BLaER1 (cell line): ENCODE data around the gene THOC6.
"Not testable (repeated sequence)": the region's sequence is repeated elsewhere in the genome, so short reads cannot be mapped to it uniquely, and the experiment has no call there.

Experiments used
- H3K27ac ChIP-seq: shearing (Covaris generic); formaldehyde crosslinking; 2 replicates; pipeline ENCODE4 v1.8.1; 2022
- H3K27me3 ChIP-seq: shearing (Covaris generic); formaldehyde crosslinking; 2 replicates; pipeline ENCODE4 v1.8.1; 2022
- H3K36me3 ChIP-seq: shearing (Covaris generic); formaldehyde crosslinking; 2 replicates; pipeline ENCODE4 v1.8.1; 2022
- H3K4me1 ChIP-seq: shearing (Covaris generic); formaldehyde crosslinking; 2 replicates; pipeline ENCODE4 v1.8.1; 2022
- H3K4me2 ChIP-seq: shearing (Covaris generic); formaldehyde crosslinking; 2 replicates; pipeline ENCODE4 v1.8.1; 2022
- H3K4me3 ChIP-seq: shearing (Covaris generic); formaldehyde crosslinking; 2 replicates; pipeline ENCODE4 v1.8.1; 2022
- H3K9ac ChIP-seq: shearing (Covaris generic); formaldehyde crosslinking; 2 replicates; pipeline ENCODE4 v1.8.1; 2022
- H3K9me3 ChIP-seq: shearing (Covaris generic); formaldehyde crosslinking; 2 replicates; pipeline ENCODE4 v1.8.1; 2022
- H4K20me1 ChIP-seq: shearing (Covaris generic); formaldehyde crosslinking; 2 replicates; pipeline ENCODE4 v1.8.1; 2022
- Cebpa-rat ChIP-seq: shearing (Covaris generic); IDR thresholded peaks from 2 replicates; pipeline ENCODE4 v1.8.1; 2022

The THOC6 gene

DNA sequence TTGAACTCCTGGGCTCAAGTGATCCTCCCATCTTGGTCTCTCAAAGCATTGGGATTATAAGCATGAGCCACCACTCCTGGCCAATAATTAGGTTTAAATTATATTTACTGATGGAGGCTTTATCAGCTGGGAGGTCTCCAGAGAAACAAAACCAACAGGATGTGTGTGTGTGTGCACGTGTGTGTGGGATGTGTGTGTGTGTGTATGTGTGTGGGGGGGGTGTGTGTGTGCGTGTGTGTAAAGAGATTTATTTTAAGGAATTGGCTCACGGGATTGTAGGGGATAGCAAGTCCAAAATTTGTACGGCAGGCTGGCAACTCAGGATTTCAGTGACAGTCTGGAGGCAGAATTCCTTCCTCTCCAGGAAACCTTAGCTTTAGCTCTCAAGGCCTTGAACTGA lies 27.2 kb downstream of the THOC6 start:
- Histone ChIP-seq H3K27me3 (peaks cover 44% of the 10 kb centered on the region), H3K4me1 (peaks cover 65% of the 10 kb centered on the region), H4K20me1 (peaks cover 47% of the 10 kb centered on the region), H3K4me2 (peak overlapping the region; percentile 75), H3K9ac (no peak overlapping the region), H3K4me3 (no peak overlapping the region), H3K36me3 (peaks cover 6% of the 10 kb centered on the region; the same call in 1 of the 2 replicates), H3K9me3 (no peaks in the 10 kb centered on the region), H3K27ac (no peak overlapping the region)
- TF ChIP-seq Cebpa-rat, result no peak

DNA sequence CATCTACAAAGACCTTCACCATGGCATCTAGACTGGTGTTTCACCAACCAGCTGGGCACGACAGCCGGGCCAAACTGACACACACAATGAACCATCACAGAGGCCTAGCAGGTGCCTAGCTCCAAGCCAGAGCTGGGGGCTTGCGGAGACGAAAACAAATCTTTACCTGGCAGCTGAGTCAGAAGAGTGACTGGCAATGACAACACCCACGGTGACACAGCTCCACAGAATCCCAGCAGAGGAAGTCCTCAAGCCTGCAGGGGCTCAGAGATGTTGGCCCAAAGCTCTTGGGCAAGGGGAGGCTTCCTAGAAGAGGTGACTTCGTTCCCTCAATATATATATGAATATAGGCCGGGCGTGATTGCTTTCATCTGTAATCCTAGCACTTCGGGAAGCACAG lies 27.7 kb downstream of the THOC6 start:
- H4K20me1 ChIP-seq, result peaks cover 42% of the 10 kb centered on the region
- H3K4me3 ChIP-seq, result no peak overlapping the region
- H3K36me3 ChIP-seq, result peaks cover 6% of the 10 kb centered on the region; the same call in 1 of the 2 replicates
- peaks cover 65% of the 10 kb centered on the region for H3K4me1 ChIP-seq
- H3K27ac ChIP-seq, result no peak overlapping the region
- H3K27me3 ChIP-seq, result peaks cover 39% of the 10 kb centered on the region
- no peak overlapping the region for H3K9ac ChIP-seq
- no peak for TF ChIP-seq Cebpa-rat
- no peaks in the 10 kb centered on the region for H3K9me3 ChIP-seq
- H3K4me2 ChIP-seq, result peak overlapping the region; percentile 75

DNA sequence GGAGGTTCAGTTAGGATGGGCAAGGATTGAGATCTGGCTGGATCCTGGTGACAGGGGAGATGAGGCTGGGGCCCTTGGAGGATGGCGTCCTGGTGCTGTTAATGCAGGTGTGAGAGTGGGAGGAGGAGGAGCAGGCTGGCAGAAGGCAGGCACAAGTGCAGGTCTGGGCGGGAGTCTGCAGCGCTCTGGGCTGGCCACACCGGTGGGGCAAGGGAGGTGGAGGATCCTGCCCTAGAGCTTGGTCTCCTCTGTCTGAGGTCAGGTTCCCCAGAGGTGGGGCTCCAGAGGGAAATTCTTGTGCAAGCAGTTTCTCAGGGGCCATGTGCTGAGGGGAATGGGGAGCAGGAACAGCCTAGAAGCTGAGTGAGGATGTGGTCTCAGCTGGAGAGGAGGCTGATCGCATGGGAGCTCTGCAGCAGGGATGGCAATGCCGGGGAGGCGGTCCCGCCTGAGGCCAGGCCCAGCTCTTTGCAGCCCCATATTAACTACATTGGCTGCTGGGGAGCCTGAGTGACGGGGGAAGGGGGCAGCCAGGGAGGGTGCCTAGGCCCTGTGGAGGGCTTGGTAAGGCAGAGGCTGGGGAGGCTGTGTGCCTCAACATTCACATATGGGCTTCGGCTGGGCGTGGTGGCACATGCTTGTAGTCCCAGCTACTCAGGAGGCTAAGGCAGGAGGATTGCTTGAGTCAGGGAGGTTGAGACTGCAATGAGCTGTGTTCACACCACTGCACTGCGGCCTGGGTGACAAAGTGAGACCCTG lies 28.9 kb downstream of the THOC6 start:
- H3K9ac ChIP-seq, H3K36me3 ChIP-seq, H3K4me2 ChIP-seq, H3K27ac ChIP-seq, H3K9me3 ChIP-seq, H3K4me3 ChIP-seq: not testable (repeated sequence)
- H3K4me1 ChIP-seq, result peaks cover 72% of the 10 kb centered on the region
- peaks cover 27% of the 10 kb centered on the region for H3K27me3 ChIP-seq
- H4K20me1 ChIP-seq, result peaks cover 42% of the 10 kb centered on the region

DNA sequence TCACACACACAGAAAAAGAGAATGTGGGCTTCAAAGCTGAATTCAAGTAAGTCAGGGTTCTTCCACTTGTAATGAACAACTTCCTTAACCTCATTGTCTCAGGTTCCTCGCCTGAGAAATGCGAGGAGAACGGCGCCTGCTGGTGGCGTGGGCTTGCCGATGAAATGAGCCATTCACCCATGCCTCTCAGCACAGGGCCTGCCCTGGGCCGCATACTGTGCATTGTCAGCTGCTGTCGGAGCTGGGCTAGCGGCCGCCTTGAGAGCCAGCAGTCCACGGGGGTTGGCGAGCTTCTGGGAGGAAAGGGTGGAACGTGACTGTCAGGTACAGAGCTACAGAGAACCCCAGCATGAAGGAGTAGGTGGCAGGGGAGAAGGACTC lies 29.5 kb downstream of the THOC6 start:
- Histone ChIP-seq H3K27me3 (peaks cover 21% of the 10 kb centered on the region), H4K20me1 (peaks cover 42% of the 10 kb centered on the region), H3K4me1 (peaks cover 78% of the 10 kb centered on the region)
- H3K9ac ChIP-seq, H3K4me2 ChIP-seq, H3K36me3 ChIP-seq, H3K9me3 ChIP-seq, H3K27ac ChIP-seq, H3K4me3 ChIP-seq: not testable (repeated sequence)

DNA sequence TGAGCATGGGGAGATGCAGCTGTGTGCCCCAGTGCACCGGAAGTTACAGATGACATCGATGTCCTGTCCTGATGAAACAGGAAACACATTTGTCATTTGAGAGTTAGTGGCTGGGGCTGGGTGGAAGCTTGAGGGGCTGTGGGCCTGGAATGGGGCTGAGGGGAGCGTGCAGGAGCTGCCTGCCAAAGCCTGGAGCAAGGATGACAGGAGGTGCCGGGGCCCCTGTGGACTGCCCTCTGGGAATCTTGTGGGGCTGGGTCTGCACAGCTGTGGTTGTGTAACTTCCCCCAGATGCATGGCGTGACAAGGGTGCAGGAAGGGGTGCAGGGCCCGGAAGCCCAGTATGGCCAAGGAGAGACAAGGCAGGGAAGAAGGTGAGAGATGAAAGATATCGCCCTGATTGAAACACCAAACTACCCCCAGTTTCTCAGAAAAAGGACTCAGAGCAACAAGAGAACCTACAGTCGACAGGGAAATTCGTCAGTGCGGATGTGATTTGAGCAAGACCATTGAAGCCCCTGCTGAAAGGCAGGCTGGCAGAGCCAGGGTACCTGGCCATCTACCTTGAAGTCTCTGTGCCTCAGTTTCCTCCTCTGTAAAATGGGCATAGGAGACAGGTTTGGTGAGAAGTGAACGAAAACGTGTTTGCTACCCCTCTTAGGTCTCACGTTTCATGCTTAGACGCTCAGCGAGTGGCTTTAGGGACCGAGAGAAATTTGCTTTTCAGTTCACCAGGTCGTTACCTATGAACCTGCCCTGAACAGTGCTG lies 31.3 kb downstream of the THOC6 start:
- Histone ChIP-seq H3K9ac (peak overlapping the region; percentile 50; the same call in 1 of the 2 replicates), H3K36me3 (peaks cover 9% of the 10 kb centered on the region), H3K27ac (peak overlapping the region; percentile 77), H3K4me1 (peaks cover 82% of the 10 kb centered on the region), H4K20me1 (peaks cover 29% of the 10 kb centered on the region), H3K4me3 (peak overlapping the region; percentile 9; the same call in 1 of the 2 replicates), H3K4me2 (peak overlapping the region; percentile 99), H3K27me3 (peaks cover 3% of the 10 kb centered on the region), H3K9me3 (no peaks in the 10 kb centered on the region)
- peak; percentile 74; the same call in 1 of the 2 replicates for TF ChIP-seq Cebpa-rat

DNA sequence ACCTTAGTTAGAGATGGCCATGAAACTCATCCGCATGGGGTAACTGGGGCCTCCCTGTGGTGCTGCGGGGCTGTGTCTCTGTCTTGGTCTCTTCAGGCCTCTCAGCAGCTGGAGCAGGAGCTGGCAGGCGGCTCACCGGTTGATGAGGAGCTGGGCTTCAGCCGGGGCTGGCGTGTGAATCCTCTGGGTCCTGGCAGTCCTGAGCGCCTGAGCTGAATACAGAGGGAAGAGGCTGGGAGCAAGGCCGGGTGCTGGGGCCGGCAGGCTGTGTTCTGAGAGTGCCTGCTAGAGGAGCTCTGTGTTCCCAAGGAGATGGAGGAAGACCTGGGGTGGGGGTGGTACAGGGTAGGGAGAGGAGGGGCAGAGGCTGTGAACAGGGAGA lies 31.9 kb downstream of the THOC6 start:
- Histone ChIP-seq H3K4me1 (peaks cover 79% of the 10 kb centered on the region), H3K27ac (peak overlapping the region; percentile 77), H3K4me2 (peak overlapping the region; percentile 99), H3K9ac (peak overlapping the region; percentile 50; the same call in 1 of the 2 replicates), H4K20me1 (peaks cover 29% of the 10 kb centered on the region; the same call in 1 of the 2 replicates)
- not testable (repeated sequence) for H3K4me3 ChIP-seq, H3K9me3 ChIP-seq, H3K27me3 ChIP-seq, H3K36me3 ChIP-seq

DNA sequence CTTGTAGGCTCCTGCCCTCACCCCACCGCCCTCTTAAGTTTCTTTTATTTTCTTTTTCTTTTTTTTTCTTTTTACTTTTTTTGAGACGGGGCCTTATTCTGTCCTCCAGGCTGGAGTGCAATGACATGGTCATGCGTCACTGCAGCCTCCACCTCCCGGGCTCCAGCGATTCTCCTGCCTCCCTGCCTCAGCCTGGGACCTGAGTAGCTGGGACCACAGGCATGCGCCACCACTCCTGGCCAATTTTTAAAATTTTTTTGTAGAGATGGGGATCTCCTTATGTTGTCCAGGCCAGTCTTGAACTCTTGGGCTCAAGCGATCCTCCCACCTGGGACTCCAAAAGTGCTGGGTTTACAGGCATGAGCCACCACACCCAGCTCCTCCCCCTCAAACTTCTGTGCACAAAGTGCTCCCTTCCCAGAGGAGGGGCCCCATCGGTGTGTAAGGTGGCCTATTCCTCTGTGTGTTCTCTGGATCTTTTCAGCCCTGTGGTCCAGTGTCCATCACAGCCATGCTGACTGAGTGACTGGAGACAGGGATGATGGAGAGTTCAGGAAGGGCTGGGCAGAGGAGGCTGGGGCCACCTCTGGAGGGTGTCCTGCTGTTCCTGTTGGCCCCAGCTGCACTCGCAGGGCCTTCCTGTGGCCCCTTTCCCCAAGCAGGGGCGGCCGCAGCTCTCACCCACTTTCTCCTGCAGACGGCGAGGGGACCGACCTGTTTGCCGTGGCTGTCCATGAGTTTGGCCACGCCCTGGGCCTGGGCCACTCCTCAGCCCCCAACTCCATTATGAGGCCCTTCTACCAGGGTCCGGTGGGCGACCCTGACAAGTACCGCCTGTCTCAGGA lies 32.7 kb downstream of the THOC6 start:
- H3K4me3 ChIP-seq, result no peak overlapping the region
- H3K9ac ChIP-seq, result peak overlapping the region; percentile 25; the same call in 1 of the 2 replicates
- H3K9me3 ChIP-seq, result no peaks in the 10 kb centered on the region
- H3K27me3 ChIP-seq, result no peaks in the 10 kb centered on the region
- no peak for TF ChIP-seq Cebpa-rat
- peaks cover 9% of the 10 kb centered on the region for H3K36me3 ChIP-seq
- 0 out of 2 replicates have a peak overlapping the region, but pooled peaks have one; percentile 41 for H3K27ac ChIP-seq
- H3K4me2 ChIP-seq, result peak overlapping the region; percentile 99
- peaks cover 71% of the 10 kb centered on the region for H3K4me1 ChIP-seq
- H4K20me1 ChIP-seq, result peaks cover 29% of the 10 kb centered on the region; the same call in 1 of the 2 replicates

DNA sequence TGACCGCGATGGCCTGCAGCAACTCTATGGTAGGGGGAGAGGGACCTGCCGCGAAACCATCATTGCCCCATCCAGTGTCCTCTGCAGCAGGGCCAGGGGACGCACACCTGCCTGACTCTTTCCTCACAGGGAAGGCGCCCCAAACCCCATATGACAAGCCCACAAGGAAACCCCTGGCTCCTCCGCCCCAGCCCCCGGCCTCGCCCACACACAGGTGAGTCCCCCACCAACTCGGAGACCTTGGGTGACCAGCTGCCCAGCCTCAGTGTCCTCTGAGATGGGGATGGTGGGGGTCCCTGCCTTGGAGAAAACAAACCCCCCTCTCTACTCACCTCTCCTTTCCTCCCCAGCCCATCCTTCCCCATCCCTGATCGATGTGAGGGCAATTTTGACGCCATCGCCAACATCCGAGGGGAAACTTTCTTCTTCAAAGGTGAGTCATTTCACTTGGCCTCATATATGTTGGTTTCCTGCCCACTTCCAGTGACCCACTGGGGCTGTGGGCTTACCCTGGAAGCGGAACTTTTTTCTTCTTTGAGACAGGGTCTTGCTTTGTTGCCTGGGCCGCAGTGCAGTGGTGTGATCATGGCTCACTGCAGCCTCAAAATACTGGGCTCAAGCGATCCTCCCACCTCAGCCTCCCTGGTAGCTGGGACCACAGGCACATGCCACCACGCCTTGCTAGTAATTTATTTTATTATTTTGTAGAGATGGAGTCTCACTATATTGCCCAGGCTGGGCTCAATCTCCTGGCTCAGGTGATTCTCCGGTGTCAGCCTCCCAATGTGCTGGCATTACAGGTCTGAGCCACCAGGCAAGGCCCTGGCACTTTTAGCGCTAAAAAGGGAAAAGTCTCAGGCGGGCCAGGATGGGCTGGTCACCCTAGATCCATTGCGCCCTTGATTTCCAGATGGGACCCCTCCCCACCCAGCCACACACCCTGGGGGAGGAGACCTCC lies 33.6 kb downstream of the THOC6 start:
- Histone ChIP-seq H3K27ac (0 out of 2 replicates have a peak overlapping the region, but pooled peaks have one; percentile 51), H3K4me3 (peak overlapping the region; percentile 87), H3K27me3 (no peaks in the 10 kb centered on the region), H3K4me1 (peaks cover 64% of the 10 kb centered on the region), H4K20me1 (peaks cover 29% of the 10 kb centered on the region; the same call in 1 of the 2 replicates), H3K4me2 (peak overlapping the region; percentile 99), H3K36me3 (peaks cover 9% of the 10 kb centered on the region), H3K9me3 (no peaks in the 10 kb centered on the region), H3K9ac (peak overlapping the region; percentile 94)
- TF ChIP-seq Cebpa-rat, result no peak
